ENCODE results near the gene CNR1.

- TF ChIP-seq EZH2 (IDR thresholded peaks at IDR 0.05) (no peak), CTCF (IDR thresholded peaks at IDR 0.05) (no peak), EZH2phosphoT487 (IDR thresholded peaks at IDR 0.05) (no peak)
Measured at GRCh38 chr6:88115307-88115706, 50.8 kb downstream of the CNR1 start.
